HepG2 (cell line): ENCODE data around the gene PCIF1. TPM values are rescaled to one million over a fixed set of nuclear protein-coding genes. Genes with fewer than 3 reads are reported as not detected.

Experiments used
- ATAD3A ChIP-seq: sonication (generic); formaldehyde crosslinking; IDR thresholded peaks from 2 replicates; pipeline ENCODE4 v1.4.0; 2020; ENCODE audit warnings: missing genetic modification reagents
- FOXO1 ChIP-seq: sonication (generic); formaldehyde crosslinking; IDR thresholded peaks from 2 replicates; pipeline ENCODE4 v1.4.0; 2020; ENCODE audit warnings: missing genetic modification reagents
- KIAA2018 ChIP-seq: sonication (generic); formaldehyde crosslinking; IDR thresholded peaks from 2 replicates; pipeline ENCODE4 v1.5.0; 2020; ENCODE audit warnings: mild to moderate bottlenecking, missing genetic modification reagents, borderline replicate concordance
- TCF7L2 ChIP-seq: IDR thresholded peaks from 2 replicates; pipeline ENCODE4 v1.6.1; 2011; ENCODE audit warnings: mild to moderate bottlenecking, low read depth, low read length, moderate library complexity
- ZNF646 ChIP-seq: sonication (generic); formaldehyde crosslinking; IDR thresholded peaks from 2 replicates; pipeline ENCODE4 v1.9.0; 2021; ENCODE audit warnings: mild to moderate bottlenecking, missing genetic modification reagents
- ZSCAN29 ChIP-seq: sonication (generic); formaldehyde crosslinking; conservative IDR thresholded peaks from 2 replicates; pipeline ENCODE4 v1.4.0; 2020; ENCODE audit warnings: mild to moderate bottlenecking, missing genetic modification reagents
- polyA plus RNA-seq, 8 experiments: library from polyadenylated mRNA; depleted of rRNA in 3 of 8; stranded (reverse) in 7 of 8; unstranded in 1 of 8; fragments of >200 nt; fragmentation: Illumina TruSeq in 4 of 8; extraction: Trizol in 4 of 8; gene quantifications; 2 replicates each; pipeline versions ENCODE4 v1.2.1 to v1.2.3, GENCODE V29; 2011 to 2016; ENCODE audit warnings: low read depth in 4 of 8, missing spikeins in 1 of 8, mixed read lengths in 1 of 8; ENCODE audit not compliant: insufficient read depth in 1 of 8
- total RNA-seq, 5 experiments: library from RNA; depleted of rRNA; stranded (reverse); fragments of >200 nt; fragmentation: Illumina TruSeq; extraction: Trizol; gene quantifications; 2 replicates each; pipeline ENCODE4 v1.2.3, GENCODE V29; 2016; ENCODE audit warnings: low read depth in 1 of 5
- TF ChIP-seq, protein P1 (sequence below): sonication (generic); formaldehyde crosslinking; IDR thresholded peaks from 2 replicates; pipeline ENCODE4 v1.5.0; 2020; ENCODE audit warnings: missing genetic modification reagents, mild to moderate bottlenecking, borderline replicate concordance
- TF ChIP-seq, protein P2 (sequence below): sonication (generic); formaldehyde crosslinking; IDR thresholded peaks from 2 replicates; pipeline ENCODE4 v1.4.0; 2020; ENCODE audit warnings: missing genetic modification reagents

PCIF1 gene
- total and polyA plus RNA-seq, 2 of the 13 experiments (the other 11 are each of a cell fraction or from before 2014, with no cell fraction given) = 20.9 to 24.4 TPM

GRCh38 chr20:45971425-45971674 is 36.9 kb downstream of the PCIF1 start (continued):
- TF ChIP-seq, protein P1, sequence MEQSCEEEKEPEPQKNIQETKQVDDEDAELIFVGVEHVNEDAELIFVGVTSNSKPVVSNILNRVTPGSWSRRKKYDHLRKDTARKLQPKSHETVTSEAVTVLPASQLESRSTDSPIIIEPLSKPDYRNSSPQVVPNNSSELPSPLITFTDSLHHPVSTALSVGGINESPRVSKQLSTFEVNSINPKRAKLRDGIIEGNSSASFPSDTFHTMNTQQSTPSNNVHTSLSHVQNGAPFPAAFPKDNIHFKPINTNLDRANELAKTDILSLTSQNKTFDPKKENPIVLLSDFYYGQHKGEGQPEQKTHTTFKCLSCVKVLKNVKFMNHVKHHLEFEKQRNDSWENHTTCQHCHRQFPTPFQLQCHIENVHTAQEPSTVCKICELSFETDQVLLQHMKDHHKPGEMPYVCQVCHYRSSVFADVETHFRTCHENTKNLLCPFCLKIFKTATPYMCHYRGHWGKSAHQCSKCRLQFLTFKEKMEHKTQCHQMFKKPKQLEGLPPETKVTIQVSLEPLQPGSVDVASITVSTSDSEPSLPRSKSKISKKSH (CRISPR knock-in tag) = no peak
- TF ChIP-seq ZNF646 (CRISPR knock-in tag) (no peak), FOXO1 (CRISPR knock-in tag) (no peak), ATAD3A (CRISPR knock-in tag) (no peak), KIAA2018 (CRISPR knock-in tag) (no peak), TCF7L2 (no peak), ZSCAN29 (no peak)
- TF ChIP-seq, protein P2, sequence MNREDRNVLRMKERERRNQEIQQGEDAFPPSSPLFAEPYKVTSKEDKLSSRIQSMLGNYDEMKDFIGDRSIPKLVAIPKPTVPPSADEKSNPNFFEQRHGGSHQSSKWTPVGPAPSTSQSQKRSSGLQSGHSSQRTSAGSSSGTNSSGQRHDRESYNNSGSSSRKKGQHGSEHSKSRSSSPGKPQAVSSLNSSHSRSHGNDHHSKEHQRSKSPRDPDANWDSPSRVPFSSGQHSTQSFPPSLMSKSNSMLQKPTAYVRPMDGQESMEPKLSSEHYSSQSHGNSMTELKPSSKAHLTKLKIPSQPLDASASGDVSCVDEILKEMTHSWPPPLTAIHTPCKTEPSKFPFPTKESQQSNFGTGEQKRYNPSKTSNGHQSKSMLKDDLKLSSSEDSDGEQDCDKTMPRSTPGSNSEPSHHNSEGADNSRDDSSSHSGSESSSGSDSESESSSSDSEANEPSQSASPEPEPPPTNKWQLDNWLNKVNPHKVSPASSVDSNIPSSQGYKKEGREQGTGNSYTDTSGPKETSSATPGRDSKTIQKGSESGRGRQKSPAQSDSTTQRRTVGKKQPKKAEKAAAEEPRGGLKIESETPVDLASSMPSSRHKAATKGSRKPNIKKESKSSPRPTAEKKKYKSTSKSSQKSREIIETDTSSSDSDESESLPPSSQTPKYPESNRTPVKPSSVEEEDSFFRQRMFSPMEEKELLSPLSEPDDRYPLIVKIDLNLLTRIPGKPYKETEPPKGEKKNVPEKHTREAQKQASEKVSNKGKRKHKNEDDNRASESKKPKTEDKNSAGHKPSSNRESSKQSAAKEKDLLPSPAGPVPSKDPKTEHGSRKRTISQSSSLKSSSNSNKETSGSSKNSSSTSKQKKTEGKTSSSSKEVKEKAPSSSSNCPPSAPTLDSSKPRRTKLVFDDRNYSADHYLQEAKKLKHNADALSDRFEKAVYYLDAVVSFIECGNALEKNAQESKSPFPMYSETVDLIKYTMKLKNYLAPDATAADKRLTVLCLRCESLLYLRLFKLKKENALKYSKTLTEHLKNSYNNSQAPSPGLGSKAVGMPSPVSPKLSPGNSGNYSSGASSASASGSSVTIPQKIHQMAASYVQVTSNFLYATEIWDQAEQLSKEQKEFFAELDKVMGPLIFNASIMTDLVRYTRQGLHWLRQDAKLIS (CRISPR knock-in tag) = no peak
